Ammon's horn (tissue), 1 donor: Measurements from ENCODE around the gene MDFIC.
"Not testable (repeated sequence)": the region's sequence is repeated elsewhere in the genome, so short reads cannot be mapped to it uniquely, and the experiment has no call there.

Experiments used
- DNase-seq: peaks from one replicate; pipeline ENCODE4 v3.0.0-alpha.2; 2016; ENCODE audit warnings: low spot score

Gene MDFIC, protein sequence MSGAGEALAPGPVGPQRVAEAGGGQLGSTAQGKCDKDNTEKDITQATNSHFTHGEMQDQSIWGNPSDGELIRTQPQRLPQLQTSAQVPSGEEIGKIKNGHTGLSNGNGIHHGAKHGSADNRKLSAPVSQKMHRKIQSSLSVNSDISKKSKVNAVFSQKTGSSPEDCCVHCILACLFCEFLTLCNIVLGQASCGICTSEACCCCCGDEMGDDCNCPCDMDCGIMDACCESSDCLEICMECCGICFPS

DNA sequence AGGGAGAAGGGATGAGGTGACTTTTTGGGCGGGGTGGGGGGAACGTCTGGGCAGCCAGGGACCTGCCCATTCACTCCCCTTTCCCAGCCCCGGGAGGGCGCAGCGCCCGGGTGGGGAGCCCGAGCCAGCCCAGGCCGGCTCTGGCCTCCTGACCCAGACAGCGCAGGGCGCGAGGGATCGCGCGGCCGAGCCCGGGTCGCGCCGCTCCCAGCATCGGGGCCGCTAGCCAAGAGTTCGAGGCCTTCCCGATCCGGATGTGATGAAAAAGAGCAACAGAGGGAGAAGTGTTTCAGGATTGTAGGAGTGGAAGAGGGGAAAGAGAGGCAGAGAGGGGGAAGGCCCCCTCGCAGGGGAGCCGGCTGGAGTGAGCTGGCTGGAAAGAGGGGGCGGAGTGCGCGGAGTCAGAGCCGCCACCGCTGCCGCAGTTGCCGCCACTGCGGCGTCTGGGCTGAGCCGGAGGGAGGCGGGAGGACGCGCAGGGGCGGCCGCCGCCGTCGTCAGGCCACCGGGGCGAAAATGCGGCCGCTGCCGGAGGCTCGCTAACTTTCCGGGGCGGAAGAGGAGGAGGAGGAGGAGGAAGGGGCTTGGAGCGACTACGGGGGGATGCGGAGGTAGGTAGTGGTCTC, at the start of gene MDFIC:
Gene MDFIC (plus strand): TSS at position 69 of the 626 bp plus-strand sequence. CDS start 940 bp downstream, outside the sequence.
- no peak for DNase-seq

DNA sequence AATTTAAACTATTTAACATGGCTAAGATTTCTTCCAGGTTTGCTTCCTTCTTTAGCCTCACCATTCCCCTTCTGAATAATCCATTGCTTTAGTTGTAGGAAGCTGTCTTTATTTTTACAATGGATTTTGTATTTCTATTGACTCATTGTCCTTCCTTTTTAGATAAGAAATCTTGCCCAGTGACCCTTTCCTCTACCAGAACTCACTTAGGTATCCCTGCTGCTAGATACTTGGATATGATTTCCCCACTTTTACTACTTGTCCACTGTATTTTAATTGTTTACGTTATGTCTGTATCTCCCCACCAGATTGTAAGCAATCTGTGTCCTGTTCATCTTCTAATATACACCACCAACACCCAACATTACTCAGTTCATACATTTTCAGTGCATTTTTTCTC, 47.7 kb upstream of the MDFIC start:
- DNase-seq = no peak

DNA sequence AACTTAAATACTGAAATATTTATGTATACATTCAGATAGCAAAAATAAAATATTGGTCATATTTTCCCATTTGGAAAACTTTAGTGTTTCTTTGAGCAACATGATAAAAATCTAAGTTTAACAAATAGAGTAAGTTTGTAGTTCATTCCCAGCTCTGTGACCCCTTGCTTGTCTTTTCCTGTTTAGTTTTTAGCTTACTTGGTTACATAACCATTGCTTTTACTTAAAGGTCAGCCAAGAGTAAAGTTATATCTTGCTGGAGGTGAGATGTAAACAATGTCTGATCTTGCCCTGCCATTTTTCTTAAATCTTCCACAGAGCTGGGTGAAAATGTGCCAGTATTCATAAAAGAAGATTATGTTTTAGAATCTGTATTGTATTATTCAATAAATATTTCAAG, 46.7 kb upstream of the MDFIC start:
- no peak for DNase-seq

DNA sequence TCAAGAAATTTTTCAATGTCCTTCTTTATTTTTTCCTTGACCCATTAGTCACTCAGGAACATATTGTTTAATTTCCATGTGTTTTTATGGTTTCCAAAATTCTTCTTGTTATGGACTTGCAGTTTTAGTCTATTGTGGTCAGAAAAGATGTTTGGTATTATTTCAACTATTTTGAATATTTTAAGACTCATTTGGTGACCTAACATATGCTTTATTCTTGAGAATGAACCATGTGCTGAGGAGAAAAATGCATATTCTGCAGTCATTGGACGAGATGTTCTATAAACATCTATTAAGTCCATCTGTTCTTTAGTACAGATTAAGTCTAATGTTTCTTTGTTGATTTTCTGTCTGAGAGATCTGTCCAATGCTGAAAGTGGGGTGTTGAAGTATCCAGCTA, 42.3 kb upstream of the MDFIC start:
- DNase-seq = no peak

DNA sequence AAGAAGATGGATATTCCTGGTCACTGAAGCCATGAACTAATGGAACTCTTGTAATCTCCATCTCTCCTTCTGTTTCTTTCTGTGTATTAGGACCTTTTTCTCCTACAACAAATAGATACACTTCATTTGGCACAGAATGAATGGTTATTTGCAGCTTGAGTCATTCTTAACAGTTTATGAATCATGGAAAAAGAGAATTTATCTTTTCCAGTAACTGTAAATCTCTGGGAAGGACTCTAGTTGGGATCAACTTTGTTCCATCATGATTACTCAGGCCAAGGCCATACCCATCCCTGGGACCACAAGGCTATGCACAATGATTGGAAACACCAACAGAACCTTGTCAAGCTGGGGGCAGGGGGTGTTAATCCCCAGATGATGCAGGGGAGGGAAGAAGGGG, 36.1 kb upstream of the MDFIC start:
- no peak for DNase-seq

DNA sequence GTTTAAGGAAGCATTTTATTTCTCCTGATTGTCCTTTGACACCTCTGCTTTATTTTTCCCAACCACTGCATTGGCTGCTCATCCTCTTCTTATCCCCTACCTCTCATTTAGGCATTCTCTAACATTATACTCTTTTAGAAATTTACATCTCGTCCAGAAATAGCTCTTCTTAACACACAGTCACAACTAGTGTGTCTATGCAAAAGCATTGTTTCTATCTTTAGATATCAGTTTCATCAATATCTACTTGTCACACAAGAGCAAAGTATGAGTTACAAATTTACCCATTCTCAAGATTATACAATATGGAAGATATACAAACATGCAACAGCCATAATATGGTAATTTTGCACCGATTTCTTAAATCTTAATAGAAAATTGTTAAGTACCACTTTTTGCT, 35.7 kb upstream of the MDFIC start:
- DNase-seq = no peak

DNA sequence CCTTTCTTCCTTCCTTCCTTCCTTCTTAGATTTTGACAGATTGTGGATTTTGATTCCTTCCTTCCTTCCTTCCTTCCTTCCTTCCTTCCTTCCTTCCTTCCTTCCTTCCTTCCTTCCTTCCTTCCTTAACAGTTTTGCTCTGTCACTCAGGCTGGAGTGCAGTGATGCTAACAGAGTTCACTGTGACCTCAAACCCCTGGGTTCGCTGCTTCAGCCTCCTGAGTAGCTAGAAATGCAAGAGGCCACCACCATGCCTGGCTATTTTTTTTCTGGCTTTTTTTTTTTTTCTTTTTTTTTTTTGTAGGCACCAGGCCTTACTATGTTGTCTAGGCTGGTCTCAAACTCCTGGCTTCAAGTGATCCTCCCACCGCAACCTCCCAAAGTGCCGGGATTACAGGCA, 32.8 kb upstream of the MDFIC start:
- DNase-seq = not testable (repeated sequence)

DNA sequence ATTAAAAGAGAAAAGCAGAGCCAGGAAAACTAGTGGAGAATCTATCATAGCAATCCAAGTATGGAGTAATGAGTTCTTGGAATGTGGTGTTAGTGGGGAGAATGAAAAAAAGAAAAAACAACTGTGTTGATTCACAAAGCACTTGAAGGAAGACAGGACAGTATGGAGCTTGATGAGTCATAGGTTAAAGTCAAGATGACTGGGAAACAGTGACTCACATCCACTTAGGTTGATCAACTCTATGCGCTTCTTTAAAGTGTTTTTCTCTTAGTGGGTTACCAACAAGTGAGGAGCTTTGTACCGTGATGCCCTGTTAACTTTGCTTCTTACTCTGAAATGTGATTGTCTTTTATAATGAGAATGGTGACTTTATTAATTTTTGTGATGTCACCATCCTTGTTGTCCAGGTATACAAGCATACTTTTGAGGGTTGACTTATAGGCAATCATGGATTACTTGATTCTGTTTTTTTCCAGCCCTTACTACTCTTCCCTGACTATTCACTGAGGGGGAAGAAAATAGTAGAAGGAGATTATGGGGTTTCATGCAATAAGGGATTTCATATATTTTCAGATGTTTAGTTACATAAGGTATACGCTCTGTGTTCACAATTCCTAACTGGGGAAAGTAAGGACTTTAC, 32.1 kb upstream of the MDFIC start:
- DNase-seq = no peak

DNA sequence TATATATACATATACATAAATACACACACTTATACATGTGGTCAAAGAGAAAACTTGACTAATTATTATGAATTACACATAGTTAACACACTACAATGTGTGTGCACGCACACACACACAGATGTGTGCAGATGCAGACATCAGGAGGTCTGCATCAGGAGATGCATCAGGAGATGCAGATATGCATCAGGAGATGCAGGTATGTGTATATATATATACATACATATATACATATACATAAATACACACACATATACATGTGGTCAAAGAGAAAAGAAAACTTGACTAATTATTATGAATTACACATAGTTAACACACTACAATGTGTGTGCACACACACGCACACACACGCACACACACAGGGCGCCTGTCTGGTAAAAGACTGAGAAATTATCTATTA, 31.3 kb upstream of the MDFIC start:
- no peak for DNase-seq

DNA sequence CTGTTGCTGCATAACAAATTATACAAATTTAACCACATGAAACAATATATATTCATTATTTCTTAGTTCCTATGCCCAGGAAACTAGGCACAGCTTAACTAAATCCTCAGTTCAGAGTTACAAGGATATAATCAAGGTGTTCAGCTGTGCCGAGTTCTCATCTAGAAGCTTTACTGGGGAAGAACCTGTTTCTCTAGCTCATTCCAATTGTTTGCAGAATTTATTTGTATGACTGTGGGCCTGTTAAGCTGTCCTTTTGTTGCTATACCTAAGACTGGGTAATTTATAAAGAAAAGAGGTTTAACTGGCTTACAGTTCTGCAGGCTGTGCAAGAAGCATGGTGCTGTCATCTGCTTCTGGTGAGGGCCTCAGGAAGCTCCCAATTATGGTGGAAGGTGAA, 21.8 kb upstream of the MDFIC start:
- DNase-seq = no peak

DNA sequence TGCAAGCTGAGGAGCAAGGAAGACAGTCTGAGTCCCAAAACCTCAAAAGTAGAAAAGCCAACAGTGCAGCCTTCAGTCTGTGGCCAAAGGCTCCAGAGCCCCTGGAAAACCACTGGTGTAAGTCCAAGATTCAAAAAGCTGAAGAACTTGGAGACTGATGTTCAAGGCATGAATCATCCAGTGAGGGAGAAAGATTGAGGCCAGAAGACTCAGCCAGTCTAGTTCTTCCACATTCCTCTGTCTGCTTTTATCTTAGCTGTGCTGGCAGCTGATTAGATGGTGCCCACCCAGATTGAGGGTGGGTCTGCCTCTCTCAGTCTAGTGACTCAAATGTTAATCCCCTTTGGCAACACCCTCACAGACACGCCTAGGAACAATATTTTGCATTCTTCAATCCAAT, 20.1 kb upstream of the MDFIC start:
- no peak for DNase-seq

DNA sequence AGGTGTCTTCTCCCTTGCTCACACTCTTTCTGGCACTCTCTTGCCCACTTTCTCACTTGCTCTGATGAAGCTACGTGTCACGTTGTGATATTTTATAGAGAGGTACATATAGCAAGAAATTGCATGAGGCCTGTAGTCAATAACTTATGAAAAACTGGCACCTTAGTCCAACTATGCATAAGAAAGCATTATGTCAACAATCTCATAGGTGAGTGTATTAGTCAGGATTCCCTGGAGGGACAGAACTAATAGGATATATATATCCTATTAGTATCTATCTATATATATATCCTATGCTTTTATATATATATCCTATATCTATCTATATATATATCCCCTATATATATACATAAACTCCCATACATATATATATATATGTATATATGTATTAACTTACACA, 18.8 kb upstream of the MDFIC start:
- no peak for DNase-seq

DNA sequence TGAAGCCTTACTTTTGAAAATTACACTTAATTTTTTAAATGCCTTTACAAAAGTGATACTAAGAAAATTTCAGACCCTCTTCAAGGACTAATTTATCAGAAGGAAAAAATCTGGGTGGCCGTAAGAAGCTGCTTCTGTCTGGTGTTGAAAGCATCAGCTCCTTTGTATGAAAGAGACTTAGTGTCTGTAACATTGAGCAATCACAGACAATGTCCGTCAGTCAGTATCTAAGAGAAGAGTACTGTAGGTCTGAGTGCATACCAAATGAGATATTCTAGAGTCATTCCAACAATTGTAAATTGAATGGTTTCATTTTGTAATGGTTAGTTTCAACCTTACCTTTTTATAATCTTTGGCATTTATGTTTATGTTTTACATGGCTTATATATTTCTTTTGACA, 11.1 kb upstream of the MDFIC start:
- no peak for DNase-seq

DNA sequence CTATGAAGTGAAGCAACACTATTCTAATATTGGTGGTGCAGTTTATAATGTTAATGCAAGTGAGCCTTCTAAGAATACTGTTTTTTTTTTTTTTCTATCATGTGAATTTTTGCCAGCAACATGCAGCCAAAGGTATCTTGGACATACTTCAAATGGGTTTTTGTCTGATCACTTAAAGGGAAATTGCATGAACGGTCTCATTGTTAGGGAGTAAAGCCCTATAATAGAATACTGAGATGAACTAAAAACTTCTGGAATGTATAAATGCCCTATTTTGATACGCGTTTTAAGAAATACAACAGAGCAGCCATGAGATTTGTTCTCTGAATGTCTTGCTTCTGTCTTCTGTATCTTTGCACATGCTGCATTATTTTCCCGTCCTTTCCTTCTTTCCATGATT, 10.5 kb upstream of the MDFIC start:
- no peak for DNase-seq

DNA sequence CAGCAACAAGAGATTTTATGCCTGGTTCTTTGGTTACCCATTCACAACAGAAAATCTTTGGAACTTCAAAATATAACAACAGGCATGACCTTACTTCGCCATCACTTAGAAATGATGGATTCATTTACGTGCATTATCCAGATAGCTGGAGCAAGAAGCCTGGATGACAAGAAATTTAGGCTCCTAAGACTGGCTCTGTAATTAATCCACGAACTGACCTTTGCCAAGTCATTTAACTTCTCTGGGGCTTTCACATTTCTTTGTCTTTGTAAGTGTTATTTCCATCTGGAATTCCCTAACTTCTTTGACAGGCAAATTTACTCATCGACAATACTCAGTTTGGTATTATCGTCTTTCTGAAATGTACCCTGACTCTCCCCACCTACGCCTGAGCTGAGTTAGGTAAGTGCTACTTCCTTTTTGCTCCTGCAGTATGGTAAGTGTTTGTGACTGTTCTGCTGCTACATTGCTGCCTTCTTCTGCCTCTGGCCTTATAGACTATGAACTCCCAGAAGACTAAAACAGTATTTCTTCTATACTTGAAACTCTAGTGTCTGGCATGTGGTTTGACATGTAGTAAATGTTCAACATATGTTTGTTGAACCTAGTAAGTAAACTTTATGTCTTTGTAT, 5.5 kb upstream of the MDFIC start:
- no peak for DNase-seq

DNA sequence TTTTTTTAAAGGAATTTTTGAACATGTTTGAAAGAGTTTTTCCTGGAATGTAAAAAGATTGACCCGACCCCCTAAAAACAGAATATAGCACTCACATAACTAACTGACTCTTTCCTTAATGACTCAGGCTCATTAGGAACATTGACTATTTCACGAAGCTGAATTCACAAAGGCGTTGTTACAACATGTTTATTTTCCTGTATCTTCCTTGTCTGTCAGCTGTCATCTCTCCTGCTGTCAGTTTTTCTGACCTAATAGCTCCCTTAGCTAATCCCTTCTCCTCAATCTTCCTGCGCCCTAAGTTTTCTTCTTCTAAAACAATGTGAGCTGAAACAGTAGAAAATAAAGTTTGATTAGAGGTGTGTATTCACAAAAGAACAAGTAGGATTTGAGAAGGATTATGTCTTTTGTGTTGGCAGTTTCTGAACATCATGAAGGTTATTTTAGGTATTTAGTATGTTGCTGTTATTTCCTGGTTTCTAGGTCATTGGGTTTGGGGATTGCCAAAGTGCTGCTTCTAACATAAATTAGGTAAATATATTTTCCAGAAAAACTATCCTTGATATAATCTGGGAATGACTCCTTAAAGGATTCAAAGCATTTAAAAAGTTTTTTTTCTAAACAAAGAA, 4.6 kb upstream of the MDFIC start:
- no peak for DNase-seq

DNA sequence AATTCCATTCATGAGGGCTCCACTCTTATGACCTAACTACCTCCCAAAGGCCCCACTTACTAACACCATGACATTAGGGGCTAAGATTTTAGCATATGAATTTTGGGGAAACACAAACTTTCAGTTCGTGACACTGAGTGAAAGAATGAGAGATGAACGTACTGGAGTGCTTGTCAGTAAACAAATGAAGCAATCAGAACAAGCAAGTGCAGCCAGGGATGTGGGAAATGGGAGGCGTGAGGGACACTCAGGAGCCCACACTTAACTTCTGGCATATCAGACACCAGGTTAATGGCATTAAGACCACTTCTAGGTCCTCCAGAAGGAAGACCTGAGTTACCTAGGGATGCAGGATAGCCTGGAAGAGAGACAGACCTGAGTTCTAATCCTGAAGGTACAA, 2.3 kb upstream of the MDFIC start:
- DNase-seq = no peak

DNA sequence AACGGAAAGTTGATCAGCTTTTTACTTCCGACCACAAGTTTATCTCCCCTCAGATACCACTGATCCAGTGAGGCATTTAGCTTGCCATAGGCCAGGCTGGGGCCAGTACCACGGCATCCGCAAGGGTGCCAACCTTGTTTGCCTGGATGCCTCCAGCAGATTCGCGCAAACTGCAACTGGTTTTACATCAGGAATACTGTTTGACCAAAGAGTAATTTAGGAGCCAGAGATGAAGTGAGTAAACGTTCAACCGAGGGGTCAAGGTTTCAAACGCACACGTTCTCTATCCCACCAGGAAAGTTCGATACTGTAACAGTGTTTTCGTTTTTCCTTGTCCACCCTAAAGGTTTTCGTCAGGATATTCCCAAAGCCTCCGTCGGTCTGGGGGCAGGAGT, 266 bp upstream of the MDFIC start:
- DNase-seq = no peak

DNA sequence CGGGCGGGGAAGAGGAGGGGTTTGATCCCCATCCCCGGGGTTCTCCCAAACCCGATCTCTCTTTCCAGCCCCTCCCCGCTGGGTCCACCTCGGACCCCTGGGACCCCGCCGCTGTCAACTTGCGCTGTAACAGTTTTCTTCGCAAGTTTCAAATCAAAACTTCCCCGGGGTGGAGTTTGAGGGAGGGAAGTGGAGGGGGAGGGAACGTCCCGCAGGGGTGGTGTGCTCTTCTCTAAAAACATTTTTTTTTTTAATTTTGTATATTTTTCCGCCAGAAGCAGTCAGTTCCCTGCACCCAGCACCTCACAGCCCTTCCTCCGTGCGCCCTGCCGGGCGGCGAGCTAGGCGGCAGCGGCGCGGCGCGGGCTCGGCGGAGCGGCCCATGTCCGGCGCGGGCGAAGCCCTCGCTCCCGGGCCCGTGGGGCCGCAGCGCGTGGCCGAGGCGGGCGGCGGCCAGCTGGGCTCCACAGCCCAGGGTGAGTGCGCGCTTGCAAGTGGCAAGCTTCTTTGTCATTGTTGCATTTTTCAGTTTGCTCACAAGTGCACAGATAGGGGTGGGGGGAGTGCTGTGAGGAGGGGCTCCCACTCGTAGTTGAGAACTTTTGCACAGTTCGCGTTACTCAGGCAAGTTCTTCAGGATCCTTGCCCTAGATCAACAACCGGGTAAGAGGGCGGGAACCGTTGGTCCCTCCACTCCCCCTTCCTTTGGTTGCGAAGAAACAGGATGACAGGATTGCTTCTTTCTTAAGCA, 933 bp downstream of the MDFIC start:
- peak; percentile 19 for DNase-seq

DNA sequence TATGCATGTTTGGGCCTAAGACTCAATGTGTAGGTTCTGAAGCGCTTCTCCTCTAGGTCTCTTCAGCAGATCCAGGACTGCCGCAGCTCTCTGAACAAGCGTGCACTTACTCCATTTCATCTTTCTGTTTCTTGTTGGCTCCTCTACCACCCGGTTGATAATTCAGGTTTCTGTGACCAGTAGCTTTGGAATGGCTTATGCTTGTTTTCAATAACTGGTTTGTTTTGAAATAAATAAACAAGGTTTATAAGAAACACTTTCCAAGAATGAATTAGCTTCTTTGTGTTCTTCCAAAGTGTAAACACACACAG, 1.5 kb downstream of the MDFIC start:
- no peak for DNase-seq

DNA sequence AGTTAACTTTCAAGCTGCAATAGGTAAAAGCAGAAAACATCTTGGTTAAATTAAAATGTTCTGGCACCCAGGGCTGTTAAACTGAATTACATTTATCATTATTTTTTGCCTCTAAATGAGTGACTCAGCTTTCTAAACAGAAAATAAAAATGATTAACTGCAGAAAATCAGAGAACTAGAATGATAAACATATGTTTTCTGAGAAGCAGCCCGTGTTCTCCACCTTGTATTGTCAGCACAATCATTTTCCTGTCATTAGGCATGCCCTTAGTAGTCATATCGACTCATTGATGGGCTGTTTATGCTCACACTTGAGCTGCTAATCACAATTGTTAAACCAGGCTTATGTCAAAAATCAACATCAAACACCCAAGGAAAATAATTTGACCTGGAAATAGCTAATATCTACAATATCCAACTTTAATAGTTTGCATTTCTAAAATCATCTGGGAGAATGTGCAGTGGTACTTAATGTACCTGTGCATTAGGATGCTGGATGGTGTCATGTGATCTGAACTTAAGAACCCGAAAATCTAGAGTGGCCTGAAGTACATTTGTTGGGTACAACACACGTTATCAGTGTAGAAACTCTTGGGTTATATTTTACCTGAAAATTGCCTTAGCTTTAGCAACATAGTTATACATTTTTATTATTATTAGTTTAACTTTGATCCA, 2.3 kb downstream of the MDFIC start:
- no peak for DNase-seq

DNA sequence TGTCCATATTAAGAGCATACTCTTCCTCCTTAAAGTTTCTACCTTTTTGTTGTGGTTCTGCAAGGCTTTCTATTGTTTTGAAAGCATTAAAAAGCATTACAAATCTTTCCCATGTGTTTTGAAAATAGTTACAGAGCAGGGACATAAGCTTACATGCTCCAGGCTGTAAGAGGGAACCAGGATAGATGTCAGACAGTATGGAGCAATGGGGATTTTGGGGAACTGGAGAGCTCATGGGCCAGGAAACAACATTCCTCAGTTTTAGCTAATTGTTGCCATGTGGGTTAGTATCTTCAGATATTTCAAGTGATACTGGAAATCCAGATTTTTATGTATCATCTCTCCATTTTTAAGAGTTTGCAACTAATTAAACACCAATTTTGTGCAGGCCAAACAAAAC, 3.5 kb downstream of the MDFIC start:
- no peak for DNase-seq
